GM23248 (cell line): Measurements from ENCODE around the gene BRD3. TPM values are rescaled to one million over a fixed set of nuclear protein-coding genes. Genes with fewer than 3 reads are reported as not detected.

ENCODE experiments used
- DNase-seq: peaks from one replicate; pipeline ENCODE4 v3.0.0-alpha.2; 2015
- H2AFZ ChIP-seq: fragments of 200-600 bp; sonication (generic); 2 replicates; pipeline ENCODE4 v1.6.1; 2016; ENCODE audit warnings: antibody characterized with exemption
- H3F3A ChIP-seq: fragments of 200-600 bp; sonication (generic); 2 replicates; pipeline ENCODE4 v1.6.1; 2016; ENCODE audit warnings: mild to moderate bottlenecking, antibody characterized with exemption, mixed run types; ENCODE audit not compliant: insufficient read depth
- H3K27ac ChIP-seq: fragments of 200-600 bp; sonication (generic); 2 replicates; pipeline ENCODE4 v1.5.1; 2016; ENCODE audit warnings: mild to moderate bottlenecking
- H3K27me3 ChIP-seq: fragments of 200-600 bp; sonication (generic); replicated peaks from 2 replicates; pipeline ENCODE4 v1.6.1; 2016; ENCODE audit warnings: mild to moderate bottlenecking; ENCODE audit not compliant: insufficient read depth
- H3K36me3 ChIP-seq: fragments of 200-600 bp; sonication (generic); 2 replicates; pipeline ENCODE4 v1.6.1; 2016; ENCODE audit warnings: low read depth, mild to moderate bottlenecking
- H3K4me1 ChIP-seq: fragments of 200-600 bp; sonication (generic); 2 replicates; pipeline ENCODE4 v1.6.1; 2016; ENCODE audit warnings: mild to moderate bottlenecking; ENCODE audit not compliant: insufficient read depth
- H3K4me2 ChIP-seq: fragments of 200-600 bp; sonication (generic); one replicate; pipeline ENCODE4 v1.6.1; 2016; ENCODE audit warnings: mild to moderate bottlenecking; ENCODE audit not compliant: unreplicated experiment
- H3K4me3 ChIP-seq: fragments of 200-600 bp; sonication (generic); 2 replicates; pipeline ENCODE4 v1.5.1; 2016; ENCODE audit warnings: mild to moderate bottlenecking
- H3K79me2 ChIP-seq: fragments of 200-600 bp; sonication (generic); 2 replicates; pipeline ENCODE4 v1.6.1; 2016; ENCODE audit warnings: mild to moderate bottlenecking; ENCODE audit not compliant: insufficient read depth
- H3K9ac ChIP-seq: fragments of 200-600 bp; sonication (generic); 2 replicates; pipeline ENCODE4 v1.6.1; 2016; ENCODE audit warnings: mild to moderate bottlenecking
- H3K9me2 ChIP-seq: fragments of 200-600 bp; sonication (generic); 2 replicates; pipeline ENCODE4 v1.6.1; 2016; ENCODE audit warnings: mixed run types, mild to moderate bottlenecking, moderate library complexity; ENCODE audit not compliant: insufficient read depth
- H3K9me3 ChIP-seq: fragments of 200-600 bp; sonication (generic); one replicate; pipeline ENCODE4 v1.6.1; 2017; ENCODE audit warnings: low read depth
- H4K20me1 ChIP-seq: fragments of 200-600 bp; sonication (generic); 2 replicates; pipeline ENCODE4 v1.6.0; 2016; ENCODE audit not compliant: insufficient read depth
- EZH2 ChIP-seq: fragments of 200-600 bp; sonication (generic); IDR thresholded peaks from 2 replicates; pipeline ENCODE4 v1.6.1; 2018; ENCODE audit warnings: antibody characterized with exemption, mild to moderate bottlenecking; ENCODE audit not compliant: insufficient read depth, poor library complexity, severe bottlenecking
- EZH2phosphoT487 ChIP-seq: fragments of 200-600 bp; sonication (generic); IDR thresholded peaks from 2 replicates; pipeline ENCODE4 v1.6.1; 2018; ENCODE audit warnings: antibody characterized with exemption, moderate library complexity, mild to moderate bottlenecking, low read depth; ENCODE audit not compliant: insufficient read depth
- WGBS, 2 experiments: methylation state at CpG; one replicate each; pipeline ENCODE4 v1.1.6; 2015 to 2017; ENCODE audit warnings: low lambda C conversion rate in 2 of 2, low coverage in 1 of 2; ENCODE audit errors: missing lambda C conversion rate in 2 of 2; 5-methylcytosine and 5-hydroxymethylcytosine counted together
- in situ Hi-C: fragments of 300-500 bp; cut with MboI; formaldehyde crosslinking; loops from 2 replicates; pipeline ENCODE4 v1.15.0; 2020
- polyA plus RNA-seq: library from polyadenylated mRNA; unstranded; fragments of >200 nt; fragmentation: Nextera tagmentation; extraction: Ambion mirVana; gene quantifications from 2 replicates; pipeline ENCODE4 v1.2.1, GENCODE V29; 2016
- total RNA-seq: library from RNA; depleted of rRNA; stranded (reverse); fragments of >200 nt; shearing (Covaris generic); gene quantifications from 2 replicates; pipeline ENCODE4 v1.2.3, GENCODE V29; 2014

Gene BRD3
- total and polyA plus RNA-seq, 2 experiments from 2014 or later = 5.5 to 25.6 TPM

DNA sequence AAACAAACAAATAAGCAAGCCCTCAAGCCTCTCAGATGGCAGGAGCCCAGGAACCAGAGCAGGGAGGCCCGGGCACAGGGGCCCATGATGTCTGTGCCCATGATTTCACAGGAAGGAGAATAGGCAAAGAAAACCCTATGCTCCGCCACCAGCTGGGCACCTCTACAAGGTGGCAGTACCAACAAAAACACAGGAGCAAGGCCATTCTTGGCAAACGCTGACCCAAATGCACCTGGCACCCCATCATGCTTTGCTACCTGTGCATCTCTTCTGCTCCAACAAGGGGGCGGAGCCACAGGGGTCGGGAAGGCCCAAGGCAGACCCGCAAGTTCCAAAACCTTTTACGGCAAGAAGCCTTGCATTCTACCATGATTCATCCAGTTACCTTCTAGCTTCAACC lies 3.1 kb downstream of the BRD3 start:
- 82 to 83% methylated on average over 7 of the region's 7 CpGs for WGBS, 2 experiments

GRCh38 chr9:134063571-134064450 lies 4.0 kb downstream of the BRD3 start:
- H3K9ac ChIP-seq = no peak overlapping the region
- no peaks in the 10 kb centered on the region for H3K36me3 ChIP-seq
- no peaks in the 10 kb centered on the region for H3K9me2 ChIP-seq
- TF ChIP-seq EZH2 (no peak), EZH2phosphoT487 (no peak)
- no peak overlapping the region for H3K4me3 ChIP-seq
- no peaks in the 10 kb centered on the region for H3K9me3 ChIP-seq
- H3K27me3 ChIP-seq = no peaks in the 10 kb centered on the region
- no peak overlapping the region for H3K4me2 ChIP-seq
- no peak overlapping the region for H3K27ac ChIP-seq
- H2AFZ ChIP-seq = no peak overlapping the region
- in situ Hi-C loops = no loop called here
- peaks cover 84% of the 10 kb centered on the region for H3K79me2 ChIP-seq
- peaks cover 19% of the 10 kb centered on the region for H3F3A ChIP-seq
- no peak for DNase-seq
- WGBS, 2 experiments = 88 to 90% methylated on average over 28 to 29 of the region's 29 CpGs
- peaks cover 12% of the 10 kb centered on the region for H4K20me1 ChIP-seq
- 0 out of 2 replicates have a peak, but pooled peaks cover 7% of the 10 kb centered on the region for H3K4me1 ChIP-seq

More for the DNA sequence above, 3.1 kb downstream of the BRD3 start:
- Histone ChIP-seq H3K36me3 (no peaks in the 10 kb centered on the region), H4K20me1 (peaks cover 12% of the 10 kb centered on the region), H3K4me3 (no peak overlapping the region), H3K79me2 (peaks cover 75% of the 10 kb centered on the region), H2AFZ (no peak overlapping the region), H3K4me2 (no peak overlapping the region), H3K4me1 (0 out of 2 replicates have a peak, but pooled peaks cover 7% of the 10 kb centered on the region), H3K27ac (no peak overlapping the region), H3K9ac (no peak overlapping the region), H3F3A (peaks cover 19% of the 10 kb centered on the region), H3K27me3 (peaks cover 8% of the 10 kb centered on the region), H3K9me2 (no peaks in the 10 kb centered on the region), H3K9me3 (no peaks in the 10 kb centered on the region)
- in situ Hi-C loops = no loop called here
- no peak for TF ChIP-seq EZH2
- no peak for TF ChIP-seq EZH2phosphoT487
- no peak for DNase-seq

DNA sequence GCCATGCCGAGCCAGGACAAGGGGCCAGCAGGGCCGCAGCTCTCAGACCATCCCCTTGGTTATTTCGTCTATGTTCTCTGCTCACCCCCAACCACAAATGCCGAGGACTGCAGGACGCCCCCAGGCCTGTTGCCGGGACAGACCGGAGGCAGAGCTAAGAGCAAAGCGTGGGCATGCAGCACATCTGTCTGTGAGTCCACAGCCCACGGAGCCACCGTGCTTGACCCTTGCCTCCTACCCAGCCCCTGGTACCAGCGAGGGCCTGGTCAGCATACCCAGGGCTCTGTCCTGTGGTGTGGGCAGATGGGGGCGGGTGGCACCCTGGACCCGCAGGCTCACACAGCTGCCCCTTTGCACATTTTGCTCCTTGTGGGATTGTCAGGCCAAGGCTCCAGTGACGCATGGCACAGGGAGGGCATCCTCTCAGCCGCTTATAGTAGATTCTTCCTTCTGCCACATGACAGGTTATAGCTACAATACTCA lies 4.7 kb downstream of the BRD3 start:
- no peak overlapping the region for H3K27ac ChIP-seq
- H3F3A ChIP-seq = peaks cover 19% of the 10 kb centered on the region
- H3K79me2 ChIP-seq = peaks cover 90% of the 10 kb centered on the region
- no peaks in the 10 kb centered on the region for H3K27me3 ChIP-seq
- TF ChIP-seq EZH2phosphoT487 = no peak
- TF ChIP-seq EZH2 = no peak
- H3K36me3 ChIP-seq = no peaks in the 10 kb centered on the region
- no peak overlapping the region for H3K9ac ChIP-seq
- no peak for DNase-seq
- no peaks in the 10 kb centered on the region for H3K9me3 ChIP-seq
- no peak overlapping the region for H3K4me2 ChIP-seq
- no peak overlapping the region for H2AFZ ChIP-seq
- in situ Hi-C loops = no loop called here
- H4K20me1 ChIP-seq = peaks cover 12% of the 10 kb centered on the region
- H3K4me1 ChIP-seq = peaks cover 7% of the 10 kb centered on the region; the same call in 1 of the 2 replicates
- H3K4me3 ChIP-seq = no peak overlapping the region
- whole genome bisulfite sequencing, 2 experiments = 90 to 96% methylated on average over 14 to 15 of the region's 15 CpGs
- no peaks in the 10 kb centered on the region for H3K9me2 ChIP-seq

DNA sequence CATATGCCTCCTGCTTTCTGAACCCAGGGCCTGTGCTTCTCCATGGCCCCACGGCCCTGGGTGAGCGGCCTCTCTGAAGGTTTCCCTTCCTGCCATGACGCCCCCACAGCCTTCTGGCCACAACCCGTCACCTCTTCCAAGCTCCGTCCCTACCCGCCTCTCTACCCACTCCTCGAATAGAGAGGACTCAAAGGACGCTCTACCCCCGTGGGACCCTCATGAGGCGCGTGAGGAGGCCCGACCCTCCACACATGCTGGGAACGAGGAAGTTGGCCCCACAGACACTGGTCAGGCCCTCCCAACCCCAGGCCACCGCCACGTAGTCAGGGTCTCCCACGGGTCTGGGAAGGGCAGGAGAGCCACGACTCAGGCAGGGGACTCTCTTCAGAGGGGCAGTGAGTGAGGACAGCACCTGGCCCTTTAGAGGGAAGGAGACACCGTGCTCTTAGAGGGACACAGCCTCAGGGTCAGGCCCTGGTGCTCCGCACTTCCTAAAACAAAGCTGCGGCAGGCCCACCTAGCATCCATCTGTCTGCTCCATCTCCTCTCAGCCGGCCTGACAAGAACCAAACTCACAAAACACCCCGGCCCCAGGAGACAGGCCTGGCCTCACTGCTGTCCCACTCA lies 5.3 kb downstream of the BRD3 start:
- Histone ChIP-seq H3K27me3 (no peaks in the 10 kb centered on the region), H3K4me2 (no peak overlapping the region), H4K20me1 (peaks cover 12% of the 10 kb centered on the region), H3K4me3 (no peak overlapping the region), H3F3A (peaks cover 19% of the 10 kb centered on the region), H3K4me1 (peaks cover 7% of the 10 kb centered on the region; the same call in 1 of the 2 replicates), H3K9me3 (no peaks in the 10 kb centered on the region), H2AFZ (no peak overlapping the region), H3K79me2 (peaks cover 96% of the 10 kb centered on the region), H3K27ac (no peak overlapping the region), H3K36me3 (no peaks in the 10 kb centered on the region), H3K9me2 (no peaks in the 10 kb centered on the region), H3K9ac (no peak overlapping the region)
- 82 to 83% methylated on average over 21 to 22 of the region's 22 CpGs for WGBS, 2 experiments
- in situ Hi-C loops = no loop called here
- no peak for TF ChIP-seq EZH2phosphoT487
- no peak for TF ChIP-seq EZH2
- no peak for DNase-seq
